Endometrial microvascular endothelial cells (primary cell): ENCODE data around the gene ABTB2. TPM values are rescaled to one million over a fixed set of nuclear protein-coding genes. Genes with fewer than 3 reads are reported as not detected.

Experiments used
- in situ Hi-C: cut with HindIII; loops from 2 replicates; pipeline ENCODE4 v1.10.0; 2017; ENCODE audit warnings: low sequenced_read_pairs, low pct_unique_long_range_greater_than_20kb; ENCODE audit errors: inconsistent ontology term
- total RNA-seq: library from RNA; depleted of rRNA; stranded (reverse); fragments of >200 nt; gene quantifications from one replicate; pipeline ENCODE4 v1.2.3, GENCODE V29; 2015; ENCODE audit errors: inconsistent ontology term

Gene ABTB2
- total RNA-seq, 1 donor from 2014 or later, result 0.09 TPM

- in situ Hi-C loops, result no loop called here
Observed at GRCh38 chr11:34275486-34275885, 82.3 kb downstream of the ABTB2 start.

DNA sequence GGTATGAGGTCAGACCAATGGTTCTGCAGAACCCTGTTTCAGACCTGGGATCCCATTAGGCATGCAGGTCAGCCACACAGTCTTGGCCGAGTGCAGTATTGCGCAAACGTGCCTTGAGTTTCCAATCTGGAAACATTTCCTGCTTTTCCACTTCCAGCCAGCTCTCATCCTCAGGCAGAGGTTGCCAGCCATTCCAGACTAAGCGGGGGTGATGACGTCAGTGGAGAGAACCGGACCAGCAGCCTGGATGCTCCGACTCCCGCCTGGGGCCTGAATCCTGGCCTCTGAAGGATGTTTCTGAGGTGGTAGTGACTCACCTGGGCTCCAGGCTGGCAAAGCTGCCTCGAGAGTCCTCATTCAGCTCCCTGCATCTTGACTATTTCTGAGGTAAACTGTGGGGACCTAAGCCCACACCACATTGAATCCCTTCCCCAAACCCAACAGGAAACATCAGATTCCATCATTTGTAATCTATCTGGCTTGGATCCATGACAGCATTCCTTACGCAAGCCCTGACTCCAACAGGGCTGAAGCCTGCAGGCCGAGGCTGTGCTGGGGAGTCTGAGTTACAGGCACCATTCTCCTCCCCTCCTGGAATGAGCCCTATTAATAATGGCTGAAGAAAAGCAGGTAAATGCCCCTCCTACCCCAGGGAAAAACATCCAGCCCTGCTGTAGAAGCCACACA is 83.0 kb downstream of the ABTB2 start:
- in situ Hi-C loops, result no loop called here

DNA sequence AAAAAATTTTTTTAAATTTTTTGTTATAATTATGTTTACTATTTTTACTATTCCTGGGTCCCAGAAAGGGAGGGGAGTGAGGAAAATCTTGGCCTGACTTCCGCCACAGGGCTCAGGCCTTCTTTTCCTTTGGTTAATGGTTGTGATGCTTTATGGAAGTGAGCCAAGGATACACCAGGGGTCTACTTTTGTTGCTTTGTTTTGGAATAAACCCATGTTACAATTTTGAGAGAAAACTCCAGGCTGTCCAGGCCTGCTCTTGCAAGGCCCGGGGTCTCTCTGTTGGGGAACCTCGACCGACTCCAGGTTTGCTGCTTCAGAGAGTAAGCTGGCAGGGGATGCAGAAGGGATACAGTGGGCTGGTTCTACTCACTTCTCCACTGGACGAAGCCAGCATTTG is 84.7 kb downstream of the ABTB2 start:
- in situ Hi-C loops, result no loop called here

DNA sequence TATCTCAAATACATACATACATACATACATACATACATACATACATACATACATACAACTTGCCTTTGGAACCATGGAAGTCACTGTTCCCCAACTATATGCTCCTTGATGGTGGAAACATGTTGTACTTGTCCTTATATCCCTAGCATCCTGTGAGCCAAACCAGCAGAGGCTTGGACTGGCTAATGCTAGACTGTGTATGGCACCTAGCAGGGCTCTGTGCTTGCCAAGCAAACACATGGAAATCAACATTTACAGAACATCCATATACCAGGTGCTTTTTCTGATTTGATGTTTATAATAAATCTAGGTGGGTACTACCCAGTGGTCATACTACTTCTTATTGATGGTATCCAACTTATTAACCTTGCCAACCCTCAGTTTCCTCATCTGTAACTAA is 86.1 kb downstream of the ABTB2 start:
- in situ Hi-C loops, result no loop called here

DNA sequence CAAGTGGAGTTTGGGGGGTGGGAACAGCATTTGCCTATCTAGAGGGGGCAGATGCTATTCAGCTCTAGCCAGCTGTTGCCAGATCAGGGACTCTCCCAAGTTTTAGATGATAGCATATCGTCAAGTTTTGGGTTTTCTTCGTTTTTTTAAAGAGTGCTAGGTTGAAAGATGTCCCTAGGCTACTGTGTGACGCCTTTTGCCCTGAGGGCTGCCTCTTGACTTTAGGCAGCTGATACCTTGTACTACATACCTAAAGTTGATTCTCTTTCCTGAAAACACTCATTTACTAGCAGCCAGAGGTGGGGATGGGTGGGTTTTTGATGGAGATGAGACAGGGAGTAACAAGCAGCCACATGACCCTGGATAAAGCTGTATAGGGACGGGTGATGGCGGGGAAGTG is 87.1 kb downstream of the ABTB2 start:
- in situ Hi-C loops, result no loop called here

DNA sequence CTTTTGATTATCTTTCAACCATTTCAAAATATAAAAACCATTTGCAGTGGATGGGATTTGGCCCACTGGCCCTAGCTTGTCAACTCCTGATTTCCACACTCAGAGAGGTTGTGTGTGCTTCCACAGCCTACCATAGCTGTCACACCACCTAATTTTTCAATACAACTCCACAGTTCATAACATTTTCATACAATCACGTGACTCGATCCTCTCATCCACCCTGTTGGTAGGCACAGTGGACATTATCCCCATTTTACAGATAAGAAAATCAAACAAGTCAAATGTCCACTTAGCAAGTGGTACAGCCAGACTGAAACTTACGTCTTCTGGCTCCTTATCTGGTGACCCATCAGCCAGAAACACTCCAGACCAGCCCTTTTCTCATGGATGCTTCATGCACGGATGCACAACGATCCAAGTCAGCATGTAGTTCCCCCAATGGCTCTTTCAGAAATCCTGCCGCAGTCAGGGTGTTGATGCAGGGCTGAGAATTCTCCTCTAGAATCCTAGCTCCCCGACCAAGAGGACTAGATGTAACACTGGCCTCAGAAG is 88.0 kb downstream of the ABTB2 start:
- in situ Hi-C loops, result no loop called here

GRCh38 chr11:34268906-34269430 is 88.8 kb downstream of the ABTB2 start:
- in situ Hi-C loops, result no loop called here

DNA sequence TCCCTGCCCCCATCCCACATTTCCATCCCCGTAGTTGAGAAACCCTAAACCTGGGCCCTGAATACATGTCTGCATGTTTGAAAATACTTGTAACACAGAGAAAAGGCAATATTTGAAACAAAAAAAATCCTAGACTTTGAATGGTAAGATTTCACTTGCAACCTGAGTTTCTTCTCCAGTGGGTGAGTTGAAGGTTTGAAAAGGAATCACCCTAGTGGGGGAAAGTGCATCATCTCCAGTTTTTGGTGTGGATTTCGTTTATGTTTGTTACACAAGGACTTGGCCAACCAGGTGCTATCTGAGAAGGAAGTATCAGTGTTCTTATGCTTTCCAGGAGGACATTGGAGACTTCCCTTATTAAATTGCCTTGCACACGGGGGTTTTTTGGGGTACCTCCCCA is 90.4 kb downstream of the ABTB2 start:
- in situ Hi-C loops, result no loop called here

GRCh38 chr11:34267013-34267412 is 90.8 kb downstream of the ABTB2 start:
- in situ Hi-C loops, result no loop called here

- in situ Hi-C loops, result no loop called here
Observed at GRCh38 chr11:34266090-34266912, 91.5 kb downstream of the ABTB2 start.

DNA sequence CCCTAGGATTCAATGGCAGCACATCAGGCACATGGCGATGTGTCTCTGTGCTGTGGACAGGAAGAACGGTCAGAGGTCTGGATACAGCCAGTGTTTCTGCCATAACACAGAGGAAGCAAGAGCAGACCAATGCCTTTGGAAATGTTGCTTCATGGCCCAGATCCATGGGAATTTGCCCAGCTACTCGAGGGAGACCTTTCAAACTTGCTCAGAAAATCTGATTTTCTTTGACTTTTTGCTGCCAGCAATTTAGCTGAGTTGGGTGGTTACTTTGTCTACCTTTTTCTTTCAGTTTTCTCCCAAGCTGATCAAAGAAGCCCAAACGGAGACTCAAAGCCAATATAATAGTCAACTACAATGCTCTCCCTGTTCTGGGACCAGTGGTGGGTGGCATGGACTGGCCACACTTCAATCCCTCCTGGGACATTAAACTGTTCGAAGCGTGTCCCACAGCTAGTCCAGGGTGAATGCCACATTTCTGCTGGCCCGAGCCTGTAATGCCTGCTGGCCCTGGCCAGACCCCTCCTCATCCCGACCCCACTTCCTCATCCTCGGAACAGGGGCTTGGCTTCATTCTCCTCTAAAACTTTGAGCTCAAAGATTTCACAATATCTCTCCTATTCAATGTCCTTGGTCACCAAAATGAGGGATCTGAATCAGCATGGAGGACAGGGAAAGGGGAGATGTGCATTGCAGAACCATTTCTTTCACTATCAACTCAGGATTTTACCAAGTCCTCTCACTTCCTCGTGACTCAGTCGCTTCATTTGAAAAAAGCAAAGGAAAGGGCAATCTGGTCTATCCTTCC is 93.3 kb downstream of the ABTB2 start:
- in situ Hi-C loops, result no loop called here

GRCh38 chr11:34263441-34264091 is 94.2 kb downstream of the ABTB2 start:
- in situ Hi-C loops, result no loop called here

- in situ Hi-C loops, result no loop called here
Observed at GRCh38 chr11:34262531-34263081, 95.2 kb downstream of the ABTB2 start.

DNA sequence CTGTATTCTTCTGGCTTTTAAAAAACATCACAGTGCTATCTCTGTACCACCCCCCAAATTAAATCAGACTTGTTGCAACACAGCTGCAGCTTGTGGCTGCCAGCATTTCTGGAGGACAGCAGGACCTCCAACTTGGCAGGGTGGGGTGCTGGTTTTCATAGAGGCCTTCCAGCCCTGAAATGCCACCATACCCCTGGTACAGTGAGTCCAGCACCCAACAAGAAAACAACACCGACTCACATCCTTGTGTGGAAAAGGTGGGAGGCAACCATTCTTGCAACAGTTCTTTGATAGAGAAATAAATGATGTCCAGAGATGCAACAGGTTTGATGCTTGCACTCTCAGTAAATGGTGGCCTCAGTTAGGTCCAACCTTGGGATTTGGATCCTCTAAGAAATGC is 96.0 kb downstream of the ABTB2 start:
- in situ Hi-C loops, result no loop called here

GRCh38 chr11:34261095-34261494 is 96.7 kb downstream of the ABTB2 start:
- in situ Hi-C loops, result no loop called here

DNA sequence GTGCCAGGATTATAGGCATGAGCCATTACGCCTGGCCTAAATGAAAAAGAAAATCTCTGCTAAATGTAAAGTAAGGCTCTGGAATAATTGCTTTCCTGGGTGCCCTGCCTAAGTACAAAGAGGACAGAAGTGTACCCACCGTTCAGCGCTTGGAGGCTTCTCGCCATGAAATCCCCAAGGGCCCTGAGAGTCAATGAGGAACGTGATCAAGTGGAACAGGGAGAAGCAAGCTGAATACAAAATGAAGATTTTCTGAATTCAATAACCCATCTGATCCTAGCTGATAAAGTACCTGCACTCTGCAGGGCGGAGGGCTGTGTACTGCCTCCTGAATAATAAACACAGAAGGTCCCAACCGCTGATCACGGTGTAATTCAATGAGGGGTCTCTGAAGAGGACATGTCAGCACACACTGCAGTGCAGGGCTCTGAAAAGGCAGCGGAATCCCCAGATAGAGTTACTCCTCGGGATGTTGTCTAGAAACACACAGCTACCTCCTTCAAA is 97.7 kb downstream of the ABTB2 start:
- in situ Hi-C loops, result no loop called here

DNA sequence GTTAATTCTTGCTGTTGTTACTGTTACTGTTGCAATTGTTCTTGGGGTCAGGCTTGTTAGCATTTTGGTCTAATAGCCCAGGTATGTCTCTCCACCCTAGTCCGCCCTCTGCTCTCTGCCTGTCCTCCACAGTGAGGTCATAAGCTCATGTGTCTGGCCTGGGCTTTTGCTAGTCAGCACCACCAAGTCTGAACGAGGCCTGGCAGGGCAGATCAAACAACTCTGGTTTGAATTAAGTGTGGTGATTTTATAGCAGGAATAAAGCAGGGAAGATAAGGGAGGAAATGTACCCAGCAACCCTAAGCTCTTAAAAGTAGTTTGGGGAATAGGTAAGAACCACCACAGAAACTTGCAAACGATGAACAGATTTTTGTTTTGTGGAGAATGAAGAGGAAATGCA is 98.7 kb downstream of the ABTB2 start:
- in situ Hi-C loops, result no loop called here

DNA sequence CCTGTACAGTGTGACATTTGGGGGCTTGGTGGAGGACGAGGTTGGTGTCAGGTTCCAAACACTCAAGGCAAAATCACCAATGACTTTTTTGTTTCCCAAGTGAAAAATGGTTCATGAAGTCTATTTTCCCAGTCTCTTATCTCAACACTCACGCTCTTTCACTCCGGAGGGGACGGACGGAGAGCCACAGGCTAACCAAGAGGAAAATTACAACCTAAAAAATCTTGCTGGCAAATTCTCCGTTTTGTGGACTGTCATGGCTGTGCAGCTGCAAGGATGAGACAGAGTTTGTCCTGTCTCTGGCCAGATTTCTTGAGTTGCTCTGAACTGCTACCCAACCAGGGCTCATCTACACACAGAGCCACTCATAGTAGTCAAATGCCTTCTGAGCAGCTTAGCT is 101.2 kb downstream of the ABTB2 start:
- in situ Hi-C loops, result no loop called here
